ENCODE measurements around the gene C3orf62.
"Not testable (repeated sequence)": the region's sequence is repeated elsewhere in the genome, so short reads cannot be mapped to it uniquely, and the experiment has no call there.

C3orf62 gene

DNA sequence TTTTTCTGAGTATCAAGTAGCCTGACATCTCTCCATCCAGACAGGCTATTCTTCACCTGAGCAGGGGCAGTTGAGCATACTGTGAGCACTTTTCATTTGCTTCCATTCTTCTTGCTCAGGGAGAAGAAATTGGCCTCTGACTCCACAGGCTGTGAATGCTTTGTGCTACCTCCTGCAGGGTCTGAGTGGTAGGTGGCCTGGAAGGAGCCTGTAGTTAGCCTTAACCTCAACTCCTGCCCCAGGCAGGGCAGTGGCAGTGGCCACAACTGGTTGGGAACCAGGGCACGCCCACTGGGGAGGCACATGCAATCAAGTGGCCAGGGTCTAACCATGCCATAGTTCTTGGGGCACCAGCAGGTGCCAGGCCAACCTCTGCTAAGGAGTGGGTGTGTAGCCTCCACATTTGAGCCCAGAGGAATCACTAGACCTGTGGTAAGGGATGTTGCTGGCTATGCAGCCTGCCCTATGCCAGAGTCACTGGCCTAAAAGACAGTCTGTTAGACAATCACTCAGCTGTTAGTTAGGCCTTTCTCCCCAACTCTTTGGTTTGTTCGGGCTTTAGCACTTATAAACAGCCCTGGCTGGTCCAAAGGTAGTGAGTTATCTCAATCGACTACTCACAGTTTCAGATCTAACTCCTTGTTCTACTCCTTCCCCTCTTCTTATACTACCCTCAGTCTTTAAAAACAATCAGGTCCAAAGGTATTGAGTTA lies 7.4 kb downstream of the C3orf62 start:
- DNase-seq (ENCODE audit: low read depth in 4 of 4, low spot score in 1 of 4) = no peak

DNA sequence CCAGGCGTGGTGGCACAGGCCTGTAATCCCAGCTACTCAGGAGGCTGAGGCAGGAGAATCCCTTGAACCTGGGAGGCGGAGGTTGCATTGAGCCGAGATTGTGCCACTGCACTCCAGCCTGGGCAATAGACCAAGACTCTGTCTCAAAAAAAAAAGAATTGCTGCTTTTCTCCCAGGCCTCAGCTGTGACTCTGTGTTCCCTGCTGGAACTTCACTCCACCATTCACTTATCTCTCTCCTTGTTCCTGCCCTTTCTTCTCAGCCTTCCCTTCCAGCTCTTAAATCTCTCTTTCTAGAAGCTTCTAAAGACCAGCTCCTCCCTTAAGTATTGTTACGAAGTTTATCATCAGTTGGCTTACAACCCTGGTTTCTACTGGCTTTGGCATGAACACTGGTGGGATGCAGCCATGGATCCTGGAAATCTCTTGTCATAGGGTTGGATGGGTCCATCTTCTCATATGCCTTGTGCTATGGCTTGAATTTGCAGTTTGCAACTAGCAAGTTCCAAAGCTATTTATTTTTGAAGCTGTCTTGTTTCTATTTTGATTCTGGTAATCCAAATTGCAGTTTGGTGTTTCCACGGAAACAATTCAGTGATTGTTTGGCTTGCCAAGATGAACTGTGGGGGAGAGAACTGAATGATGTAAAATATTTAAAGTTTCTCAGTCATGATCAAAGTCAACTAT lies 10.5 kb downstream of the C3orf62 start:
- no peak for DNase-seq (ENCODE audit: low read depth in 4 of 4, low spot score in 1 of 4)

GRCh38 chr3:49265661-49266386 lies 11.2 kb downstream of the C3orf62 start:
- DNase-seq (ENCODE audit: low read depth in 4 of 4, low spot score in 1 of 4) = no peak

DNA sequence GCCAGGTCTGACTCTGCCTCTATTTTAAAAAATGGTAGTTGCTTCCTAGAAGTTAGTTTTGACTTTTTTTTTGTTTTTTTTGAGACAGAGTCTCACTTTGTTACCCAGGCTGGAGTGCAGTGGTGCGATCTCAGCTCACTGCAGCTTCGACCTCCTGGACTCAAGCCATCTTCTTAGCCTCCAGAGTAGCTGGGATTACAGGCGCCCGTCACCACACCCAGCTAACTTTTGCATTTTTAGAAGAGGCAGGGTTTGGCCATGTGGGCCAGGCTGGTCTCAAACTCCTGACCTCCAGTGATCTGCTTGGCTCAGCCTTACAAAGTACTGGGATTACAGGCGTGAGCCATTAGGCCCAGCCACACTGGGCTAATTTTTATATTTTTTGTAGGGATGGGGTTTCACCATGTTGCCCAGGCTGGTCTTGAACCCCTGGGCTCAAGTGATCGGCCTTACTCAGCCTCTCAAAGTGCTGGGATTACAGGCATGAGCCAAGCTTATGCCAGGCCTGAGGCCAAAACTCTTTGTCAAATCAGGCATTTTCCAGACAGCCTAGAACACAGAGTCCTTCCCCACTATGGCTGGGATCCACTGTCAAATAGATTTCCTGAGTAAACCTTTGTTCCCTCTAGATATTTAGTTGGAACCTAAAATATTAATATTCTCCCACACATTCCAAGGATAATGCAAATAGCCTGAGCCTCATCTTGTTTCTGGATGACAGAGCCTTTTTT lies 13.7 kb downstream of the C3orf62 start:
- no peak for DNase-seq (ENCODE audit: low read depth in 4 of 4, low spot score in 1 of 4)

GRCh38 chr3:49260806-49261324 lies 16.2 kb downstream of the C3orf62 start:
- DNase-seq (ENCODE audit: low read depth in 4 of 4, low spot score in 1 of 4) = no peak

DNA sequence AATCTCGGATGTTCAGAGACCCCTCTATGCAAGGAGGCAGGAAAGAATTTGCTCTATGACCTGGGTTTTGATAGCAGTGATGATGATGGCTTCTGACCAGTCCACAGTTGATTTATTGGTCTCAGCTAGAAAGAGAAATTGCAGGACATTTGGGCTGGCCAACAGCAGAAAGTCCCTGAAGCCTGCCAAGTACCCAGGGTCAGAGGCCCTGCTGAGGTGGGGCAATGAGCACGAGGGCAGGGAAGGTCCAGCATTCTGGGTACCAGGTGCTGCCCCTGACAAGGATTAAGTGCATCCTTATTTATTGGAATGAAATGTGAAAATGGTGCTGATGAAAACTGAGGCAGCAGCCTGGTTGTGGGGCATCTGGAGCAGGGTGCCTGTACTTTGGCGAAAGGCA lies 19.8 kb downstream of the C3orf62 start:
- no peak for DNase-seq (ENCODE audit: low read depth in 4 of 4, low spot score in 1 of 4)

DNA sequence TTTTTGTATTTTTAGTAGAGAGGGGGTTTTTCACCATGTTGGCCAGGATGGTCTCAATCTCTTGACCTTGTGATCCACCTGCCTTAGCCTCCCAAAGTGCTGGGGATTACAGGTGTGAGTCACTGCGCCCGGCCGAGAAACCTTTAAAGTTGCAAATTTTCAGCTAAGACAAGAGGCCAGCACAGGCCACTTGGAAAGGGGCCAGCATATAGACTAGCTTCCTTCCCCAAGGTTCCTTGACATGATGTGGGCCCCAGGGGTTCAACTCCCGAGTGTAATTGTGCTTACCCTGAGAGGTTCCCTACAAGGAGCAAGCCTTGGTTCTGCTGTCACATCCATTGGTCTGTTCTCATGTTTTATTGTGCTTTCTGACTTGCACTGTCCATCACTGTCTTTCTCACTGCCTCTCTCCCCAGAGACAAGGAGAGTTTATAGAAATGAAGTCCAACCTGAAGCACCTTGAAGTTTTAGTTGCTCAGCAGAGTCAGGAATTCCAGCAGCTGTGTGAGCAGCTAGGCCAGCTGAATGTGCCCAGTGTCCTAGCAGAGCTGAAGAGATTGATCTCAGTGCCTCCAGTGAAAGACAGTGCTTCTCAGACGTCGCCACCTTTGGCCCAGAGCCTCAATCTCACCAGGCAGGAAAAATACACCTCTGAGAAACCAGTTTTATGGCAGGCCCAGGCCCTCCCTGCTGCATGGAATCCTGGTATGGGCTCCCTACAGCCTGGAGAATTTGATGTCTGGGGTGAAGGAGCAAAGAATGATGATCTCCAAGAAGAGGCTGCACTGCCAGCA lies 21.1 kb downstream of the C3orf62 start:
- no peak for DNase-seq (ENCODE audit: low read depth in 4 of 4, low spot score in 1 of 4)

DNA sequence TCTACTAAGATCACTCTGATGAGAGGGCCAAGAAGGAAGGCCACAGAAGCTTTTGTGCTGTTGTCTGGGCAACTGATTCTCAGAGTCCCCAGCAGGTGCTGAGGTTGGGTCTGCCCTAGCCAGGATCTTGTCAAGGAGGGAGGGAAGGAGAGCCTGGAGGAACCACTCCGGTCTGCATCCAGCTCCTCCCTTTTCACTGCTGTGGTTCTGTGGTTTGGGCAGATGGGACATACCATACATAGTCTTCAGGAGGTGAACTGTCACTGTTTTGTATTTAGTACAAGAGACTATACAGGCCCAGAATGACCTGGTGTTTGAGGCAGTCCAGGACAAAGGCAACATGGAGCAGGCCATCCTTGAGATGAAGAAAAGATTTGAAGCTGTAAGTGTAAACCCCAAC lies 21.9 kb downstream of the C3orf62 start:
- no peak for DNase-seq (ENCODE audit: low read depth in 4 of 4, low spot score in 1 of 4)

DNA sequence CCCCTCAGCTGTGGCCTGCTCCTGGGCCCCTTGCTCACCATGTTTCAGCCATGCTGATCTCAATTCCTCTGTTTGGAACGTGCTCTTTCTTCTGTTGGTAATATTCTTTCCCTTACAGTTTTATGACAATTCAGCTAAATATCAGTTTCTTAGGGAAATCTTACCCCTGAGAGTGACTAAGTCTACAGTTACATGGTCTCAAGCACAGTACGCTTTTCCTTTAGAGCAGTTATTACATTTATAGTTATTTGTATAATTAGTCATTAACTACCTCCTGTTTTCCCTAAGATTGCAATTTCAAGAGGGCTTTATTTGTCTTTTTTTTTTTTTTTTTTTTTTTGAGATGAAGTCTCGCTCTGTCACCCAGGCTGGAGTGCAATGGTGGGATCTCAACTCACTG lies 23.5 kb downstream of the C3orf62 start:
- DNase-seq (ENCODE audit: low read depth in 4 of 4, low spot score in 1 of 4) = no peak

GRCh38 chr3:49248840-49249227 lies 28.2 kb downstream of the C3orf62 start:
- no peak for DNase-seq (ENCODE audit: low read depth in 4 of 4, low spot score in 1 of 4)

DNA sequence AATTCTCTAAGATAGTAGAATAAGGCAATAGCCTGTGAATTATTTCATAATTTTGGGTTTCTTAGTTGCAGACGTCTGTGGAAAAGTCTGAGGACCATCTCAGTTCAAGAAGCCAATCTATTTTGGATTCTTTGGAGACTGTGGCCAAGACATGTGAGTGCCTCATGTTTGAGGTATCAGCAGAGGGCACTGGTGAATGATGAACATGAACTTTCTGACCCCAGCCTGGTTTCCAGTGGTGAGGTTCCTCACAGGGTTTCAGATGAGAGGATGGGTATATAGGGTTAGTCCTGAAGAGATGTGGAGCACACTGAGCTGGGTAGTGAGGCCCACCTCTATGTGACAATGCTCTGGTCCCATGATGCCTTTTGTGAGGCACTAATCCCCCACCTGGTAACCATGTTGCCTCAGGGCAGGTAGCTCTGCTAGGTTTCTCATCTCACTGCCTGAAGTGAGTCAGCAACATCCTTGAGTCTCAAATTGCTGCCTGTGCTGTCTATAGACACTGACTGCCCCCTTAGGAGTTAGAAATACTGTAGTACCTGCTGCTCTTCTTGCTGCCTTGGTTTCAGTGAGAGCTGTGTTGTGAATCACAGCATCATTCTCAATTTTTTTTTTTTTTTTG lies 32.3 kb downstream of the C3orf62 start:
- no peak for DNase-seq (ENCODE audit: low read depth in 4 of 4, low spot score in 1 of 4)

- DNase-seq (ENCODE audit: low read depth in 4 of 4, low spot score in 1 of 4) = not testable (repeated sequence)
These were observed 36.9 kb downstream of the C3orf62 start for GRCh38 chr3:49240091-49240490.

GRCh38 chr3:49238274-49239127 lies 38.5 kb downstream of the C3orf62 start:
- DNase-seq (ENCODE audit: low read depth in 4 of 4, low spot score in 1 of 4) = no peak

DNA sequence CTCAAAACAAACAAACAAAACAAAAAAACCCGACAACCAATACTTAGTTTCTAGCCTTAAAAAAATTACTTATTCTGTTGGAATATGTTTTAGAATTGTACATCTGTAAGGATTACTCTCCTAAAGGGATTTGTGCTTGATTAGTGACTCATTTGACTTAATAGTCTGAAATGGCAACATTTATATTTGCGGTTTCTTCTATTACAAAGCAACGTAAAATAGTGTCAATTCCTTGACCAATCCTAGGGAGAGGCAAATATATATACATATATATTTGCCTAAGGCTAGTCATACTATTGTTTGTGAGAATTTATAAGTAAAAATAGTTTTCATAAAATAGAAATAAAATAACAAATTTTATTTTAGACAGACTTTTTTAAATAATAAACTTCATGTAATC lies 39.7 kb downstream of the C3orf62 start:
- no peak for DNase-seq (ENCODE audit: low read depth in 4 of 4, low spot score in 1 of 4)

DNA sequence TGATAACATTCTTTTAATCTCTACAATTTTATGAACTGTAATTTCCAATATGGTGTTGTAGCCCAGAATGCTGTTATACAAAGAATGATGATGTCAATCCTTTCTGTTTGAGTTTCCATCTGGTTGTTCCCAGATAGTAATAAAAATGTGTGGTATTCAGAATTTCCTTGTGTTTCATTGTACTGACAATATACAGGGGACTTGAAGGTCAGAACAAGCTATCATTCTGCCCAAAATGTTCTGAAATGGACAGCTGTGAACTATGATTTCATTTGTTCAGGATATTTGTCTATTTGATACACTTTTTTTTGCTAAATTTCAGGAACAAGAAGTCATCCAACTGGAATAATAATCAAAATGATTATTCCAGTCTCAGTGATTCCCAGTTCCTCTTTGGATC lies 40.8 kb downstream of the C3orf62 start:
- DNase-seq (ENCODE audit: low read depth in 4 of 4, low spot score in 1 of 4) = no peak

- DNase-seq (ENCODE audit: low read depth in 4 of 4, low spot score in 1 of 4) = not testable (repeated sequence)
These were observed 48.2 kb downstream of the C3orf62 start for GRCh38 chr3:49228817-49229216.

DNA sequence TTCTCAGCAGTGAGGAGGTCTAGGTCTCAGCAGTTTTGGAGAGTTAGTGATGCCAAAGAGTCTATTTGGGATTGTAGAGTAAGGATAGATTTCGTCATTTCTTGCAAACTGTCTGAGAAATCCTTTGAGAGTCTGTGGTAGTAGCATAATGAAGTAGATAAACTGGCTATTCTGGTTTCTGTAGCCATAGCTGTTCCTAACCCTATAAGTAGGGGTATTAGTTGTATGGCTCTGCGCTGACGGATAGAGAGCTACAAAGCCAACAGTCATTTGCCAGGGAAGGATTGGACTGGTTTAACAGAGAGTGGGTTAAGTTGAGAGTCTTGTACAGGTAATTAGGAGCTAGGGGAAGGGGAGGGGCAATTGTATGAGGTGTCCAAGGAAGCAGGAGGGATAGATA lies 55.0 kb downstream of the C3orf62 start:
- DNase-seq (ENCODE audit: low read depth in 4 of 4, low spot score in 1 of 4) = no peak

GRCh38 chr3:49220985-49221563 lies 56.0 kb downstream of the C3orf62 start:
- not testable (repeated sequence) for DNase-seq (ENCODE audit: low read depth in 4 of 4, low spot score in 1 of 4)

DNA sequence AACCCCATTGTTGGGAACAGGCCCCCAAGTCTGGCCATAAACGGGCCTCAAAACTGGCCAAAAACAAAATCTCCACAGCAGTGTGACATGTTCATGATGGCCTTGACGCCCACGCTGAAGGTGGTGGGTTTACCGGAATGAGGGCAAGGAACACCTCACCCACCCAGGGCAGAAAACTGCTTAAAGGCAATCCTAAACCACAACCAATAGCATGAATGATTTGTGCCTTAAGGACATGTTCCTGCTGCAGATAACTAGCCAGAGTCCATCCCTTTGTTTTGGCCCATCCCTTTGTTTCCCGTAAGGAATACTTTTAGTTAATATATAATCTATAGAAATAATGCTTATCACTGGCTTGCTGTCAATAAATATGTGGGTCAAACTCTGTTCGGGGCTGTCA lies 57.9 kb downstream of the C3orf62 start:
- DNase-seq (ENCODE audit: low read depth in 4 of 4, low spot score in 1 of 4) = no peak

Data from stimulated activated CD4-positive, alpha-beta T cell treated with anti-CD3 and anti-CD28 coated beads, Interleukin-1b, Interleukin-23, amount 100 ng/mL, for 24 hours (primary cell).